ENCODE measurements around the gene E2F4. TPM values are rescaled to one million over a fixed set of nuclear protein-coding genes. Genes with fewer than 3 reads are reported as not detected.

E2F4 gene
- total and polyA plus RNA-seq, 8 donors: 32.8 to 304 (median 42.1) TPM

DNA sequence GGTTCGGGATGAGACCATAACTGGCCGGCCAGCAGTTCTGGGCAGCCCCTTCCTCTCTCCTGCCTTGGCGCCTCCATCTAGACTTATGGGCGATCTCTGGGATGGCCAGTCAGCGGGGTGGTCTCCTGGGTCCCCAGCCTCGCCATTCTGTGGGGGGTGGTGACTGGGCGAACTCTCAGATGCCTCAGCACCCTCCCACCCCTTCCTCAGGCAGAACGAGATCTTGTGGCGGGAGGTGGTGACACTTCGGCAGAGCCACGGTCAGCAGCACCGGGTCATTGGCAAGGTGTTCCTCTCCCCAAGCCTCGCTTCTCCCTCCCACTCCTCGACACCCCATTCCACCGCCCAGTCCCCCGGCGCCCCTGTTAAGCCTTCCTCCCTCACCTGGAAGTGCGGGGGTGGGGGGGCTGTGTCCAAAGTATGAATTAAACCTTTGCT, 25.8 kb upstream of the E2F4 start:
- peaks cover 0 to 86% (median 25%) of the 10 kb centered on the region in 3 donors for H3K27me3 ChIP-seq
- no peaks in the 10 kb centered on the region for H3K36me3 ChIP-seq
- DNase-seq: no peak
- intact Hi-C loops (cut with DNase I; ENCODE audit: low total_unique reads): no loop called here
- no peak overlapping the region for H3K4me3 ChIP-seq
- peaks cover 57 to 79% (median 73%) of the 10 kb centered on the region in 4 donors for H3K4me1 ChIP-seq
- TF ChIP-seq, protein P1, sequence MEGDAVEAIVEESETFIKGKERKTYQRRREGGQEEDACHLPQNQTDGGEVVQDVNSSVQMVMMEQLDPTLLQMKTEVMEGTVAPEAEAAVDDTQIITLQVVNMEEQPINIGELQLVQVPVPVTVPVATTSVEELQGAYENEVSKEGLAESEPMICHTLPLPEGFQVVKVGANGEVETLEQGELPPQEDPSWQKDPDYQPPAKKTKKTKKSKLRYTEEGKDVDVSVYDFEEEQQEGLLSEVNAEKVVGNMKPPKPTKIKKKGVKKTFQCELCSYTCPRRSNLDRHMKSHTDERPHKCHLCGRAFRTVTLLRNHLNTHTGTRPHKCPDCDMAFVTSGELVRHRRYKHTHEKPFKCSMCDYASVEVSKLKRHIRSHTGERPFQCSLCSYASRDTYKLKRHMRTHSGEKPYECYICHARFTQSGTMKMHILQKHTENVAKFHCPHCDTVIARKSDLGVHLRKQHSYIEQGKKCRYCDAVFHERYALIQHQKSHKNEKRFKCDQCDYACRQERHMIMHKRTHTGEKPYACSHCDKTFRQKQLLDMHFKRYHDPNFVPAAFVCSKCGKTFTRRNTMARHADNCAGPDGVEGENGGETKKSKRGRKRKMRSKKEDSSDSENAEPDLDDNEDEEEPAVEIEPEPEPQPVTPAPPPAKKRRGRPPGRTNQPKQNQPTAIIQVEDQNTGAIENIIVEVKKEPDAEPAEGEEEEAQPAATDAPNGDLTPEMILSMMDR (IDR thresholded peaks at IDR 0.05): no peak
- no peak for TF ChIP-seq POLR2A (IDR thresholded peaks at IDR 0.05)
- TF ChIP-seq EP300 (IDR thresholded peaks at IDR 0.05): no peak
- no peak for TF ChIP-seq POLR2AphosphoS5 (IDR thresholded peaks at IDR 0.05)
- H3K27ac ChIP-seq: peak overlapping the region in 1 of 5 donors; percentile 73
- no peaks in the 10 kb centered on the region for H3K9me3 ChIP-seq
- 36 to 68% (median 57%) methylated on average over 16 to 18 of the region's 18 CpGs for WGBS, 5 donors

- Histone ChIP-seq H3K27me3 (peaks cover 0 to 82% (median 25%) of the 10 kb centered on the region in 3 donors), H3K27ac (no peak overlapping the region), H3K4me3 (no peak overlapping the region), H3K9me3 (no peaks in the 10 kb centered on the region), H3K36me3 (no peaks in the 10 kb centered on the region), H3K4me1 (peaks cover 52 to 79% (median 72%) of the 10 kb centered on the region in 4 donors)
- DNase-seq: no peak
- TF ChIP-seq EP300 (IDR thresholded peaks at IDR 0.05) (no peak), POLR2A (IDR thresholded peaks at IDR 0.05) (no peak), POLR2AphosphoS5 (IDR thresholded peaks at IDR 0.05) (no peak)
- TF ChIP-seq, protein P1 (IDR thresholded peaks at IDR 0.05): no peak
- WGBS, 5 donors: 76 to 88% (median 82%) methylated on average over 5 of the region's 5 CpGs
- intact Hi-C loops (cut with DNase I; ENCODE audit: low total_unique reads): no loop called here
These were observed 25.3 kb upstream of the E2F4 start for GRCh38 chr16:67166598-67167168.

DNA sequence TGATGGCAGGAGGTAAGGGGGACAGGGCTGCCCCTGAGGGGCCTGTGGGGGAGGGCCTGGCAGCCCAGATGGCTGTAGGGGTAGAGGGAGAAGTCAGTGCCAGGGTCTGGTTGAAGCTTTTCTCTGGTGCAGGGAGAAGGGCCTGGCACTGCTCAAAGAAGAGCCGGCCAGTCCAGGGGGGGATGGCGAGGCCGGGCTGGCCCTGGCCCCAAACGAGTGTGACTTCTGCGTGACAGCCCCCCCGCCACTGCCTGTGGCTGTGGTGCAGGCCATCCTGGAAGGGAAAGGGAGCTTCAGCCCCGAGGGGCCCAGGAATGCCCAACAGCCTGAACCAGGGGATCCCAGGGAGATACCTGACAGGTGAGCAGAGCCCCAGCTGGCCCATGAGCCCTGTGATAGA, 24.4 kb upstream of the E2F4 start:
- DNase-seq: no peak
- 83 to 95% (median 87%) methylated on average over 7 of the region's 7 CpGs for WGBS, 5 donors

GRCh38 chr16:67169011-67169451, 22.9 kb upstream of the E2F4 start:
- Histone ChIP-seq H3K9me3 (no peaks in the 10 kb centered on the region), H3K27me3 (peaks cover 0 to 62% (median 12%) of the 10 kb centered on the region in 3 donors), H3K4me3 (no peak overlapping the region), H3K4me1 (peaks cover 46 to 69% (median 60%) of the 10 kb centered on the region in 4 donors), H3K27ac (peak overlapping the region in 4 of 5 donors; percentile 86 to 91 (median 88)), H3K36me3 (no peaks in the 10 kb centered on the region)
- WGBS, 5 donors: 44 to 71% (median 69%) methylated on average over 4 to 9 of the region's 9 CpGs
- intact Hi-C loops (cut with DNase I; ENCODE audit: low total_unique reads): no loop called here
- TF ChIP-seq POLR2AphosphoS5 (IDR thresholded peaks at IDR 0.05) (no peak), EP300 (IDR thresholded peaks at IDR 0.05) (no peak), POLR2A (IDR thresholded peaks at IDR 0.05) (no peak)
- TF ChIP-seq, protein P1 (IDR thresholded peaks at IDR 0.05): no peak
- DNase-seq: no peak

More for the DNA sequence above, 24.4 kb upstream of the E2F4 start:
- no peaks in the 10 kb centered on the region for H3K36me3 ChIP-seq
- H3K9me3 ChIP-seq: no peaks in the 10 kb centered on the region
- TF ChIP-seq POLR2A (IDR thresholded peaks at IDR 0.05) (no peak), POLR2AphosphoS5 (IDR thresholded peaks at IDR 0.05) (no peak), EP300 (IDR thresholded peaks at IDR 0.05) (no peak)
- TF ChIP-seq, protein P1 (IDR thresholded peaks at IDR 0.05): no peak
- peaks cover 0 to 72% (median 25%) of the 10 kb centered on the region in 3 donors for H3K27me3 ChIP-seq
- intact Hi-C loops (cut with DNase I; ENCODE audit: low total_unique reads): no loop called here
- H3K4me3 ChIP-seq: no peak overlapping the region
- H3K4me1 ChIP-seq: peaks cover 49 to 71% (median 63%) of the 10 kb centered on the region in 4 donors
- H3K27ac ChIP-seq: peak overlapping the region in 1 of 5 donors; percentile 14

Measured in stomach (tissue), 9 donors.